Retinal pigment epithelial cell (primary cell): ENCODE measurements around the gene SWT1.

Source experiments
- DNase-seq: peaks from one replicate; pipeline ENCODE4 v3.0.0-alpha.2; 2010; ENCODE audit warnings: low read depth
- H3K4me3 ChIP-seq: 2 replicates; pipeline ENCODE4 v1.5.1; 2011; ENCODE audit warnings: mild to moderate bottlenecking, low read length, control low read depth, moderate library complexity
- CTCF ChIP-seq: conservative IDR thresholded peaks from 2 replicates; pipeline ENCODE4 v1.5.1; 2011; ENCODE audit warnings: low read depth, low read length, control low read depth, inconsistent platforms

Gene SWT1

GRCh38 chr1:185237661-185238060 lies 80.7 kb downstream of the SWT1 start:
- no peak for TF ChIP-seq CTCF
- no peak for DNase-seq

GRCh38 chr1:185238447-185238846 lies 81.5 kb downstream of the SWT1 start:
- H3K4me3 ChIP-seq = no peak overlapping the region
- TF ChIP-seq CTCF = peak; percentile 51
- DNase-seq = no peak

More at GRCh38 chr1:185237661-185238060, 80.7 kb downstream of the SWT1 start:
- H3K4me3 ChIP-seq = no peak overlapping the region

DNA sequence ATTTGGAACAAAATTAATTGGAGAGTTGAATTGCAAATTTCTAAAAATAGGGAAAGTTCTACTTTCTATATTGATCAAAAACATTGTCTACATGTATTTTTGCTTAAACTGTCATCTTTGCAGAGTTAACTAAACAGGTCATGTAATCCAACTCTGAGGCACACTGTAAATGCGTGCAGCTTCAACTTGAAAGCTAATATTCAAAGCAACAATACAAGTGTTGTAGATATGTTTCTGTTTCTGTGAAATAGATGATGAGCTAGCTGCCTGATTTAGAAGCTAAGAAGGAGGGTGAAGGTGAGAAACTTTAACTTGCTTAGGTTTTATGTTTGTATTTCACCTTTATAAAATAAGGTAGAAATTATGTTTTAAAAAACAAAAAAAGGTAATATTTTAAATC lies 82.9 kb downstream of the SWT1 start:
- TF ChIP-seq CTCF = no peak
- no peak for DNase-seq
- H3K4me3 ChIP-seq = no peak overlapping the region

- H3K4me3 ChIP-seq = no peak overlapping the region
- DNase-seq = no peak
- TF ChIP-seq CTCF = no peak
Measured at GRCh38 chr1:185241127-185241526, 84.2 kb downstream of the SWT1 start.

DNA sequence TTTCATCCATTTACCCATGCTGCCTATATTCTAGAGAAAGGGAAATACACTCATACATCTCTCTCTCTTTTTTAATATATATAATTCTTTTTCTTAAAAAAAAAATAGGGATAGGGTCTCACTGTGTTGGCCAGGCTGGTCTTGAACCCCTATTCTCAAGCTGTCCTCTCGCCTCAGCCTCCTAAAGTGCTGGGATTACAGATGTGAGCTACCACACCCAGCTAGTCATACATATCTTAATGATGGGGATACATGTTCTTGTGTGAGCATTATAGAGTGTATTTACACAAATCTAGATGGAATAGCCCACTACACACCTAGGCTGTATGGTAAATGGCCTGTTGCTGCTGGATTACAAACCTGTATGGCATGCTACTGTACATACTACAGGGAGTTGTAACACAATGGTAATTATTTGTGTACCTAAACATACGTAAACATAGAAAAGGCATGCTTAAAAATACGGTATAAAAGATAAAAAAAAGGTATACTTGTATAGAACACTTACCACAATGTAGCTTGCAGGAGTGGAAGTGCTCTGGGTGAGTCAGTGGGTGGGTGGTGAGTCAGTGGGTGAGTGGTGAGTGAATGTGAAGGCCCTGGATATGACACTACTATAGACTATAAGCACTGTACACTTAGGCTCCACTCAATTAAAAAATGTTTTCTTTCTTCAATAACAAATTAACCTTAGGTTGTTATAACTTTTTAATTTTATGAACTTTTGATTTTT lies 87.2 kb downstream of the SWT1 start:
- no peak for DNase-seq
- no peak for TF ChIP-seq CTCF

GRCh38 chr1:185245466-185245865 lies 88.5 kb downstream of the SWT1 start:
- DNase-seq = no peak
- no peak for TF ChIP-seq CTCF
- no peak overlapping the region for H3K4me3 ChIP-seq

More for the DNA sequence above, 87.2 kb downstream of the SWT1 start:
- no peak overlapping the region for H3K4me3 ChIP-seq

DNA sequence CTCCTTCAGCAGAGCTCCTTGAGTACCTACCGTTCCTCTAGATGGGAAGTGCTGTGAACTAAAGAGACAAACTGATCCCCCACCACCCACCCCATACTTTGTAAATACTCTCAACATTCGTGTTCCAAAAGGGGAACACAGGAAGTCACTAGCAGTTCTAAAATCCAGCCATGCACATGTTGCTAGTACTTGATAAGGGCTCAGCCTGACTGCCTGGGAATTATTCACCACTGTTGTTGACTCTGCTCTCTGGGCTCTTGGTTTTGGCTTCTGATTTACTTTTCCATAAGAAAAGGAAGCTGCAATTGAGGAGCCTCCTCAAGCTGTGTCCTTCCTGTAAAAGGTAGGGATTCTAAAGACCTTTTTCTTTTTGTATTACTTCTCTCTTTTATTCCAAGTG lies 92.6 kb downstream of the SWT1 start:
- DNase-seq = no peak
- no peak overlapping the region for H3K4me3 ChIP-seq
- TF ChIP-seq CTCF = no peak
